ENCODE results near the gene C11orf54. TPM values are rescaled to one million over a fixed set of nuclear protein-coding genes. Genes with fewer than 3 reads are reported as not detected.
"Not testable (repeated sequence)": the region's sequence is repeated elsewhere in the genome, so short reads cannot be mapped to it uniquely, and the experiment has no call there.

C11orf54 gene
- total RNA-seq, 1 experiment from 2014 or later = 18.9 TPM

DNA sequence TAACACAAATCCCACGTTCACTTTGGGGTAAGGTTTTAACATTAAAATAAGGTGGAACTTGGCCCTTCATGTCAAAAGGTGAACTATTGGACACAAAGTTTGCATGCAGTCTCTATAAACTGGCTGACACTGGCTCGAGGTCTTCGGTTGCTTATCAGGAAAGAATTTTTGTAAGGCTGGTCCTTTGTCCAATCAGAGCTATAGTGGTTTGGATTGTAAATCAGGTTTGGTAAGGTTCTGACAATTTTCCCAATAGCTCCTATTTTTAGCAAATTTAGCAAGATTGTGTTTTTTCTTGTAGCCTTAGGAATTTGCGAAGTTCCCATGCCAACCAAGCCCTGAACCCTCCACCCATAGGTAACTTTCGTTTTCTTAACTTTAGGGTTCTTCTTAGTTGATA lies 25.0 kb downstream of the C11orf54 start:
- no peak for DNase-seq (ENCODE audit: low read depth)

DNA sequence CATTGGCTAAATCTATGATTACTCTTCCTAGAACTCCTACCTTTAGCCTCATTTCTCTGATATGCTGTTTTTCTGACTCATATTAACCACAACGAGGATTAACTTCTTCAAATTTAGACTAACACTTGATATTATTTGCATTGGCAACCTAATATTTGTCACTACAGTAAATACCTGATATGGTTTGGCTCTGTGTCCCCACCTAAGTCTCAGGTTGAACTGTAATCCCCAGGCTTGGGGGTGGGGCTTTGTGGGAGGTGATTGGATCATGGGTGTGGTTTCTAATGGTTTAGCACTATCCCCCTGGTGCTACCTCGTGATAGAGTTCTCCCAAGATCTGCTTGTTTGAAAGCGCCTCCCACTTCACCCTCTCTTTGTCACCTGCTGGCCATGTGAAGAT lies 25.5 kb downstream of the C11orf54 start:
- no peak for DNase-seq (ENCODE audit: low read depth)

- no peak for DNase-seq (ENCODE audit: low read depth)
These were observed 28.7 kb downstream of the C11orf54 start for GRCh38 chr11:93770160-93770559.

DNA sequence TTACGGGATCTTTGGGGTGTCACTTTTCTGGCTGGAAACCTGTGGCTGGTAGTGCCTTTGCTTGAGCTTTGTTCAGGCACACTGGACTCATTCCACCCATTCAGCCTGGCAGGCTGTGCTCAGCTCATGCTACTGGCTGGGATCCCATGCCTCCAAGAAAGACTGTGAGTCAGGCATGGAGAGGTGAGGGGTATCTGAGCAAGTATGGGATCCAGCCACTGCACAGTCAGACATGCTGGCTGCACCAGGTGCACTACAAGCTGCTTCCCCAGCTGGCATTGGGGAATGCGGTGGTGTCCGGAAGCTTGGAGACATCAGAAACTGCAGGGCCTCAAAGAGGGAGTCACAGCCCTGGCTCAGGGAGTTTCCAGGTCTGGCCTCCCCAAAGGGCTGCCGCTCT lies 30.7 kb downstream of the C11orf54 start:
- DNase-seq (ENCODE audit: low read depth) = no peak

DNA sequence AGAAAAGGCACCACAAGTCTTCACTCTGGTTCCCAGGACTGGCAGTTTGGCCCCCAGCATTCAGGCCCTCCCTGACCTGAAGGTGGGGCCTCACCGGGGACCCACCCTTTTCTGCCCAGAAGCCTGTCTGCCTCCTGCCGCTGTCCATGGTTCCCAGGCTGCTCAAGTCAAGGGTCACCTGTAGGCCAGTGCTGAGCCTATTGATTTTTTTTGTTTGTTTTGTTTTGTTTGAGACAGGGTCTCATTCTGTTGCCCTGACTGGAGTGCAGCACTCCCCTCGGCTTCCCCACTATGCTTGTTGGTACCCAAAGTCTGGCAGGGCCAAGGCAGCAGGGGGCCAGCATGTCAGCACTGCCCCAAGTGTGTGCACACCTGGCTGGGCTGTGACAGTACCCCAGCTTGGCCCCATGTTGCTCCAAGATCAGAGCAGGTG lies 31.6 kb downstream of the C11orf54 start:
- no peak for DNase-seq (ENCODE audit: low read depth)

DNA sequence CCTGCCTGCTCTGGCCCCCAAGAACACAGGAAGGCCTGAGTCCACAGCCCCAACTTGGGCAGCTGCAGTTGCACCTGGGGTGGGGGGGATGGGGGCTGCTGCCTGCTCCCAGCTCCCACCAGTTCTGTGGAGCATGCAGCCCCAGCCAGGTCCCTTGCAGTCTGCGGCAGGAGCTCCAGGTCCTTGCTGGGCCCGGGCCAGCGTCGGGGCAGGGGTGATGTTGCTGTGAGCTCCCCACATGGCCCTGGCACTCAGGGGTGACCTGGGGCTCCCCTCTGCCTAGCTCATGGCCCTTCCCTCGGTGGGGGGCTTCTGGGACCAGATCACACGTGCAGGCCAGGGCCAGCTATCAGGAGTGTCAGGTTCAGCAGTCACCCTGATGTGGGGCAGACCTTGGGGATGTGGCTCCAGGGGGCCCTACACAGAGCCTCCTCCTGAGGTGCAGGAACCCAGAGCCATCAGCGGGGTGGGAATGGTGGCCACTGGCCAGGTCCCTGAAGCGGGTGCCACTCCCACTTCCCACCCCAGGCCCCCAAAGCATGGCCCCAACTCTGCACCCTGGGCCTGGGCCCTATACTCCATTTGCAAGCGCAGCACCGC lies 32.2 kb downstream of the C11orf54 start:
- no peak for DNase-seq (ENCODE audit: low read depth)

DNA sequence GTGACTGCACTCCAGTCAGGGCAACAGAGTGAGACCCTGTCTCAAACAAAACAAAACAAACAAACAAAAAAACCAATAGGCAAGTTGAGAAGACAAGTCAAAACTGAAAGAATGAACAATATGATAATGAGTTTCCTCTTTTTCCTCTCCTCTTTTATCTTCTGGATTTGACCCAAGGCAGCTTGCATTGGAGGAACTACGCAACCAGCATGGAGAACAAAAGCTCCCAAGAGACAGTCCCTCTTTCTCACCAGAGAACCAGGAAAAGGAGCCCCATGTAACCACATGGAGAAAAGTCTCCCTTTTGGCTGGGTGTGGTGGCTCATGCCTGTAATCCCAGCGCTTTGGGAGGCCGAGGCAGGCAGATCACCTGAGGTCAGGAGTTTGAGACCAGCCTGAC lies 33.1 kb downstream of the C11orf54 start:
- not testable (repeated sequence) for DNase-seq (ENCODE audit: low read depth)

DNA sequence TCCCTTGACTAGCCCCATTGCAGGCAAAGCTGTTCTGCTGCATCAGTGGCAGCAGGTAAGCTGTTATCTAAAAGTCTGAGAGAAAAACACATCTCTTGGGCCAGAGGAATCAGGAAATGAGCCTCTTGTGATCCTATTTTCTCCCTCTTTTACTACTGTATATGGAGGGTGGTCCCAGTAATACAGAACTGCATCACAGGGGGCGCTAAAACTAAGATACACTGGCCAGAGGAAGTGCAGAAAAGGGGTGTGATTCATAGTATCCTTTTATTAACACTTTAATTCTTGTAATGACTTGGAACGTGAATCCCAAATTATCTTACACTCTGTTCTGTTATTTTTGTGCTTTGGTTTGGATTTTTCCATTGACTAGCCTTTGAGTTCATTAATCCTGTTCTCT lies 33.8 kb downstream of the C11orf54 start:
- DNase-seq (ENCODE audit: low read depth) = peak; percentile 13

- no peak for DNase-seq (ENCODE audit: low read depth)
These were observed 41.9 kb downstream of the C11orf54 start for GRCh38 chr11:93783362-93783761.

- no peak for DNase-seq (ENCODE audit: low read depth)
These were observed 42.3 kb downstream of the C11orf54 start for GRCh38 chr11:93783765-93784144.

DNA sequence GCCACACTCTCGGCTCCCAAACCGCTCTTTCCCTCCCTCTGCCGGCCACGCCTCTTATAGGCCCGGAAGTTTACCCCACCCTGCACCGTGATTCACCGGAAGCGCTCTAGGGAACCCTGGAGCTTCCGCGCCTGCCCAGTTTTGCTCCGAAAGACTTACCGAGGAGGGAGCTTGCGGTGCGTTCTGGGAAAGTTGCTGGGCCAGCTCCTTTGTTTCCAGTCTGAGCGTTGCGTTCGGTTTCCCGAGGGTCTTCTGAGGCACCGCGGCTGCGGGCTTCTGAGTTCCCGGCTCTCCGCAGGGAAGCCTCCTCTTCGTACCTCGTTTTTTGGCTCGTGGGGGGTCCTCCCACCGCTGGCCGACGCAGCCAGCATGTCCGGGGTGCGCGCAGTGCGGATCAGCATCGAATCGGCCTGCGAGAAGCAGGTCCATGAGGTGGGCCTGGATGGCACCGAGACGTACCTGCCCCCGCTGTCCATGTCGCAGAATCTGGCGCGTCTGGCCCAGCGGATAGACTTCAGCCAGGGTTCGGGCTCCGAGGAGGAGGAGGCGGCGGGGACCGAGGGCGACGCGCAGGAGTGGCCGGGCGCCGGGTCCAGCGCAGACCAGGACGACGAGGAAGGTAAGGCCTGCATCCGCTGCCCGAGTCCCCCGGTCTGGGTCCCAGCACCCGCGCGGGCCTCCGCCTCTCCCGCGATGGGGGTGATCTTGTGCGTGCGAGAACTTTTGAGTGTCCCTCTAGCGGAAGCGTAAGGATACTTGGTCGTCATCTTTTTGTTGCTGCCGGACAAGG lies 42.9 kb downstream of the C11orf54 start, which contains the start of gene MED17:
Gene MED17, plus strand, starts transcription at position 138 of the 790 bp plus-strand sequence. Its CDS starts 232 bp downstream, at position 370.
- peak; percentile 94 for DNase-seq (ENCODE audit: low read depth)

- peak; percentile 2 for DNase-seq (ENCODE audit: low read depth)
These were observed 43.5 kb downstream of the C11orf54 start for GRCh38 chr11:93784935-93785360.

GRCh38 chr11:93791493-93791892 lies 50.0 kb downstream of the C11orf54 start:
- DNase-seq (ENCODE audit: low read depth) = no peak

- DNase-seq (ENCODE audit: low read depth) = no peak
These were observed 55.2 kb downstream of the C11orf54 start for GRCh38 chr11:93796441-93797231.

- no peak for DNase-seq (ENCODE audit: low read depth)
These were observed 59.9 kb downstream of the C11orf54 start for GRCh38 chr11:93801366-93801765.

DNA sequence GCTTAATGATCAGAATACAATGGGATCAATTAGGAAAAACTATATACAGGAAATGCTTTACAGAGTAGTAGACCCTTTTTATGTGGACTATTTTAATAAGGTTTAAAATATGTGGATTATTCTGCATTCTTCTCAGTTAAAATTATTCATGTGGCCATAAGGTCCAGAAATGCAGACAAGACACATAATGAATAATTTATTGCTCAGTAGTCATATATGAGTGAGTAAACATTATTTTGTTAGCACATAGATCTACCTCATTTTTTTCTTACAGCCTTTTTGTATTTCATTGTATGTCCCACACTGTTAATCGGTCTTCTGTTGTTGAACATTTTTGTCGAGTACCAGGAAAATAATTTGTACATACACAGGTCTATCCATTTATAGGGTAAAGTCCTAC lies 63.4 kb downstream of the C11orf54 start:
- no peak for DNase-seq (ENCODE audit: low read depth)

DNA sequence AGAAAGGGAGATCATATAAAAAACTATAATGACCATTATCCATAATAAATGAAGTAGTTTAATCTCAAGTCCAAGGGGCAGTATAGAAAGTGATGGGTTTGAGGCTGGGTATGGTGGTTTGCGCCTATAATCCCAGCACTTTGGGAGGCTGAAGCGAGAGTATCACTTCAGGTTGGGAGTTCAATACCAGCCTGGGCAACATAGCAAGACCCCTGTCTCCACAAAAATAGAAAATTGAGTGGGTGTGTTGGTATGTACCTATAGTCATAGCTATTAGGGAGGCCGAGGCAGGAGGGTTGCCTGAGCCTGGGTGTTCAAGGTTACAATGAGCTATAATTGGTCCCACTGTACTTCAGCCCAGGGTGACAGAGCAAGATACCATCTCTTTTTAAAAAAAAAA lies 66.5 kb downstream of the C11orf54 start:
- no peak for DNase-seq (ENCODE audit: low read depth)

- DNase-seq (ENCODE audit: low read depth) = no peak
These were observed 72.5 kb downstream of the C11orf54 start for GRCh38 chr11:93813974-93814373.

Measured in RPMI7951 (cell line).